B cell (primary cell): Measurements from ENCODE around the gene ANGEL2. TPM values are rescaled to one million over a fixed set of nuclear protein-coding genes. Genes with fewer than 3 reads are reported as not detected.

Experiments
- ATAC-seq: fragments of 200-7000 bp; cut with Tn5 transposase; one replicate; pipeline ENCODE4 v1.10.0; 2021; ENCODE audit warnings: low read depth, mild to moderate bottlenecking, moderate number of reproducible peaks, moderate library complexity
- CTCF ChIA-PET: fragments of 350-600 bp; sonication (Branson Sonifier 250); formaldehyde crosslinking; loops from one replicate; lab custom pipeline; 2021; ENCODE audit warnings: antibody characterized with exemption, inconsistent platforms; lab: Charles Lee
- POLR2A ChIA-PET: fragments of 350-600 bp; sonication (Branson Sonifier 250); formaldehyde crosslinking; loops from one replicate; lab custom pipeline; 2021; ENCODE audit warnings: antibody characterized with exemption; lab: Charles Lee
- DNase-seq: peaks from one replicate; pipeline ENCODE4 v3.0.0; 2013
- H2AFZ ChIP-seq: 2 replicates; pipeline ENCODE4 v1.6.1; 2012; ENCODE audit warnings: mild to moderate bottlenecking, low read depth, low read length; ENCODE audit not compliant: insufficient read depth, poor library complexity, severe bottlenecking
- H3K27ac ChIP-seq, 2 donors: 1 replicate in 1 of 2; 2 replicates in 1 of 2; pipeline ENCODE4 v1.5.1; 2012 to 2013; ENCODE audit warnings: low read length in 2 of 2, mild to moderate bottlenecking in 2 of 2, moderate library complexity in 1 of 2
- H3K27me3 ChIP-seq, 4 experiments: fragments of 200-600 bp in 1 of 4; sonication (generic) in 1 of 4; replicated peaks in 1 of 4; 1 replicate in 2 of 4; 2 replicates in 2 of 4; pipeline versions ENCODE4 v1.6.1 to v1.7.0; 2013 to 2016; ENCODE audit warnings: low read length in 3 of 4, mild to moderate bottlenecking in 2 of 4, mixed read lengths in 1 of 4, moderate library complexity in 1 of 4; ENCODE audit not compliant: insufficient read depth in 4 of 4, control insufficient read depth in 3 of 4; ENCODE audit errors: control extremely low read depth in 1 of 4
- H3K36me3 ChIP-seq, 2 experiments: replicated peaks in 1 of 2; 1 replicate in 1 of 2; 2 replicates in 1 of 2; pipeline versions ENCODE4 v1.6.1 to v1.7.1; 2013; ENCODE audit warnings: low read length in 1 of 2; ENCODE audit not compliant: insufficient read depth in 2 of 2, control insufficient read depth in 1 of 2; ENCODE audit errors: control extremely low read depth in 1 of 2, extremely low read depth in 1 of 2
- H3K4me1 ChIP-seq, 2 donors: fragments of 200-600 bp in 1 of 2; sonication (generic) in 1 of 2; 1 replicate in 1 of 2; 2 replicates in 1 of 2; pipeline versions ENCODE4 v1.5.1 to v1.6.1; 2013 to 2017; ENCODE audit warnings: low read length in 2 of 2; ENCODE audit not compliant: control insufficient read depth in 2 of 2, insufficient read depth in 2 of 2
- H3K4me2 ChIP-seq: replicated peaks from 2 replicates; pipeline ENCODE3; 2012; ENCODE audit warnings: mild to moderate bottlenecking, low read depth, low read length; ENCODE audit not compliant: poor library complexity, severe bottlenecking
- H3K4me3 ChIP-seq, 5 experiments: fragments of 200-600 bp in 1 of 5; sonication (generic) in 1 of 5; 1 replicate in 3 of 5; 2 replicates in 2 of 5; pipeline versions ENCODE4 v1.5.1 to v1.7.0; 2011 to 2016; ENCODE audit warnings: low read length in 4 of 5, mild to moderate bottlenecking in 4 of 5, low read depth in 2 of 5, control low read depth in 1 of 5, moderate library complexity in 1 of 5; ENCODE audit not compliant: insufficient read depth in 1 of 5; ENCODE audit errors: control extremely low read depth in 1 of 5, extremely low read depth in 1 of 5
- H3K79me2 ChIP-seq: fragments of 200-600 bp; sonication (generic); one replicate; pipeline ENCODE4 v1.6.0; 2016; ENCODE audit warnings: low read length; ENCODE audit not compliant: control insufficient read depth, insufficient read depth
- H3K9ac ChIP-seq: fragments of 200-600 bp; sonication (generic); 2 replicates; pipeline ENCODE4 v1.6.1; 2017; ENCODE audit warnings: mild to moderate bottlenecking, low read length, moderate library complexity
- H3K9me3 ChIP-seq, 3 donors: one replicate each; pipeline versions ENCODE4 v1.6.1 to v1.7.1; 2013; ENCODE audit warnings: low read length in 2 of 3; ENCODE audit not compliant: control insufficient read depth in 2 of 3, insufficient read depth in 1 of 3; ENCODE audit errors: control extremely low read depth in 1 of 3
- H4K20me1 ChIP-seq: 2 replicates; pipeline ENCODE4 v1.6.0; 2012; ENCODE audit warnings: mild to moderate bottlenecking, low read length; ENCODE audit not compliant: insufficient read depth, control insufficient read depth, poor library complexity, severe bottlenecking
- H3K27ac Mint-ChIP-seq: one replicate; pipeline ENCODE4 v1.8.0; 2021; ENCODE audit warnings: mixed read lengths
- H3K27me3 Mint-ChIP-seq: one replicate; pipeline ENCODE4 v1.8.0; 2021; ENCODE audit warnings: mixed read lengths
- H3K4me1 Mint-ChIP-seq: one replicate; pipeline ENCODE4 v1.8.0; 2021; ENCODE audit warnings: mixed read lengths
- H3K4me3 Mint-ChIP-seq: one replicate; pipeline ENCODE4 v1.8.0; 2021; ENCODE audit warnings: mixed read lengths
- H3K9me3 Mint-ChIP-seq: one replicate; pipeline ENCODE4 v1.8.0; 2022; ENCODE audit warnings: mixed read lengths; ENCODE audit not compliant: insufficient read depth
- EZH2 ChIP-seq: IDR thresholded peaks from 2 replicates; pipeline ENCODE4 v1.6.1; 2012; ENCODE audit warnings: borderline replicate concordance, low read depth, mild to moderate bottlenecking, moderate library complexity, low read length; ENCODE audit not compliant: insufficient read depth, poor library complexity, severe bottlenecking
- WGBS: methylation state at CpG from one replicate; pipeline ENCODE4 v1.1.5; 2013; ENCODE audit warnings: missing lambda C conversion rate; ENCODE audit not compliant: insufficient coverage; 5-methylcytosine and 5-hydroxymethylcytosine counted together
- intact Hi-C: fragments of 100-400 bp; cut with micrococcal nuclease; formaldehyde crosslinking; loops from one replicate; pipeline ENCODE4 v1.10.0; 2022
- polyA plus RNA-seq: library from polyadenylated mRNA; depleted of rRNA; stranded (reverse); fragments of >200 nt; gene quantifications from 2 replicates; pipeline ENCODE4 v1.2.3, GENCODE V29; 2012
- total RNA-seq, 2 donors: library from RNA; stranded (reverse); fragments of 120-200 nt in 1 of 2; gene quantifications; 1 replicate in 1 of 2; 2 replicates in 1 of 2; pipeline versions ENCODE4 v1.2.3 to v1.2.4, GENCODE V29; 2013 to 2022
- TF ChIP-seq, protein P1 (sequence below): fragments of 200-600 bp; IDR thresholded peaks from one replicate; pipeline ENCODE4 v1.8.0; 2022; ENCODE audit warnings: antibody characterized with exemption, mild to moderate bottlenecking

Gene ANGEL2
- total and polyA plus RNA-seq, 2 donors (not counting 1 experiment from before 2014, with no cell fraction given), result 25.2 to 94.2 TPM

DNA sequence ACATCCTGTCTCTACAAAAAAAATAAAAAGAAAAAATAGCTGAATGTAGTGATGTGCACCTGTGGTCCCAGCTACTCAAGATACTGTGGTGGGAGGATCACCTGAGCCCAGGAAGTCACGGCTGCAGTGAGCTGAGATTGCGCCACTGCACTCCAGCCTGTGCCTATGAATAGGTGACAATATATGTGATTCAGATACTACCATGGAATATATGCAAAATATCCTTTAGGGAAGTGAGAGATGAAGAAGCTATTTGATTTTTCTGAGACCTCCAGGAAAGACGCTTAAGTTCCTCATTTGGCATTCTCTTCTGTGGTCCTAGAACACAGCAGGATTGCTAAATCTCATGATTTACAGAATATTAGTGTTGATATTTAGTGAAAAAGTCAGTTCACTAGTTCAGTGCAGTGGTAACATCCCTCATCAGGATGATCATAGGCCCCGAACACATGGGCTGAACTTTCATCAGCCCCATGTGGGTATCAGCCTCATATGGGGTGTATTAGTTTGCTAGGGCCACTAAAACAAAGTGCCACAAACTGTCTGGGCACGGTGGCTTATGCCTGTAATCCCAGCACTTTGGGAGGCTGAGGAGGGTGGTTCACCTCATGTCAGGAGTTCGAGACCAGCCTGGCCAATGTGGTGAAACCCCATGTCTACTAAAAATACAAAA is 71.3 kb downstream of the ANGEL2 start:
- Mint-ChIP-seq H3K27ac (no peak overlapping the region), H3K4me1 (peaks cover 35% of the 10 kb centered on the region), H3K27me3 (no peaks in the 10 kb centered on the region), H3K4me3 (peak overlapping the region; percentile 49), H3K9me3 (peaks cover 5% of the 10 kb centered on the region)
- DNase-seq, result peak; percentile 52
- peak; percentile 65 for ATAC-seq
- Histone ChIP-seq H3K27me3 (no peaks in the 10 kb centered on the region), H3K79me2 (no peaks in the 10 kb centered on the region), H3K27ac (no peak overlapping the region), H2AFZ (no peak overlapping the region), H3K4me1 (peaks cover 28 to 39% of the 10 kb centered on the region in 2 donors), H3K9me3 (peaks cover 0 to 1% (median 0%) of the 10 kb centered on the region in 3 donors), H4K20me1 (no peaks in the 10 kb centered on the region), H3K4me3 (no peak overlapping the region), H3K36me3 (no peaks in the 10 kb centered on the region), H3K4me2 (peak overlapping the region; percentile 33), H3K9ac (no peak overlapping the region)
- intact Hi-C loops, result no loop called here
- TF ChIP-seq, protein P1, sequence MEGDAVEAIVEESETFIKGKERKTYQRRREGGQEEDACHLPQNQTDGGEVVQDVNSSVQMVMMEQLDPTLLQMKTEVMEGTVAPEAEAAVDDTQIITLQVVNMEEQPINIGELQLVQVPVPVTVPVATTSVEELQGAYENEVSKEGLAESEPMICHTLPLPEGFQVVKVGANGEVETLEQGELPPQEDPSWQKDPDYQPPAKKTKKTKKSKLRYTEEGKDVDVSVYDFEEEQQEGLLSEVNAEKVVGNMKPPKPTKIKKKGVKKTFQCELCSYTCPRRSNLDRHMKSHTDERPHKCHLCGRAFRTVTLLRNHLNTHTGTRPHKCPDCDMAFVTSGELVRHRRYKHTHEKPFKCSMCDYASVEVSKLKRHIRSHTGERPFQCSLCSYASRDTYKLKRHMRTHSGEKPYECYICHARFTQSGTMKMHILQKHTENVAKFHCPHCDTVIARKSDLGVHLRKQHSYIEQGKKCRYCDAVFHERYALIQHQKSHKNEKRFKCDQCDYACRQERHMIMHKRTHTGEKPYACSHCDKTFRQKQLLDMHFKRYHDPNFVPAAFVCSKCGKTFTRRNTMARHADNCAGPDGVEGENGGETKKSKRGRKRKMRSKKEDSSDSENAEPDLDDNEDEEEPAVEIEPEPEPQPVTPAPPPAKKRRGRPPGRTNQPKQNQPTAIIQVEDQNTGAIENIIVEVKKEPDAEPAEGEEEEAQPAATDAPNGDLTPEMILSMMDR, result no peak
- TF ChIP-seq EZH2, result no peak
- CTCF ChIA-PET, result no interaction called here
- POLR2A ChIA-PET, result no interaction called here
- WGBS, result 80% methylated on average over 1 of the region's 6 CpGs

DNA sequence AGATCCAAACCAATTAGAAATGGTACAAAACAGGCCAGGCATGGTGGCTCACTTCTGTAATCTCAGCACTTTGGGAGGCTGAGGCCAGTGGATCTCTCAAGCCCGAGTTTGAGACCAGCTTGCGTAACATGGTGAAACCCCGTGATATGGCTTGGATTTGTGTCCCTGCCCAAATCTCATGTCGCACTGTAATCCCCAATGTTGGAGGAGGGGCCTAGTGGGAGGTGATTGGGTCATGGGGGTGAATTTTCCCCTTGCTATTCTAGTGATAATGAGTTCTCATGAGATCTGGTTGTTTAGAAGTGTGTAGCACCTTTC is 72.3 kb downstream of the ANGEL2 start:
- Histone ChIP-seq H3K27ac (no peak overlapping the region), H3K9ac (no peak overlapping the region), H3K27me3 (no peaks in the 10 kb centered on the region), H3K4me2 (no peak overlapping the region), H4K20me1 (no peaks in the 10 kb centered on the region), H2AFZ (no peak overlapping the region), H3K9me3 (peaks cover 0 to under 1% (median 0%) of the 10 kb centered on the region in 3 donors), H3K4me1 (peaks cover 28 to 39% of the 10 kb centered on the region in 2 donors), H3K79me2 (no peaks in the 10 kb centered on the region), H3K4me3 (no peak overlapping the region), H3K36me3 (no peaks in the 10 kb centered on the region)
- ChIA-PET POLR2A (no interaction called here), CTCF (no interaction called here)
- intact Hi-C loops, result no loop called here
- Mint-ChIP-seq H3K4me1 (peaks cover 35% of the 10 kb centered on the region), H3K27me3 (no peaks in the 10 kb centered on the region), H3K27ac (no peak overlapping the region), H3K9me3 (peaks cover 5% of the 10 kb centered on the region), H3K4me3 (no peak overlapping the region)
- DNase-seq (no peak), ATAC-seq (no peak)
- TF ChIP-seq EZH2, result no peak
- TF ChIP-seq, protein P1, result no peak
- 100% methylated on average over 2 of the region's 4 CpGs for WGBS
